ENCODE results near the gene ZNF646. TPM values are rescaled to one million over a fixed set of nuclear protein-coding genes. Genes with fewer than 3 reads are reported as not detected.
A peak's percentile ranks its signal among the peaks of the same experiment; 100 is the strongest.

Gene ZNF646
- total RNA-seq, 4 donors from 2014 or later, result 13.3 to 20.1 (median 17.7) TPM

GRCh38 chr16:31111881-31112466, 37.8 kb downstream of the ZNF646 start:
- Histone ChIP-seq H3K4me3 (replicated peaks in 1 of 3) (no peak overlapping the region), H3K27me3 (no peaks in the 10 kb centered on the region), H3K4me1 (peaks cover 13 to 14% of the 10 kb centered on the region in 2 donors), H3K36me3 (peaks cover 17 to 23% of the 10 kb centered on the region in 2 donors), H3K9me3 (no peaks in the 10 kb centered on the region), H3K27ac (no peak overlapping the region)
- intact Hi-C loops (cut with DNase I), result no loop called here
- 90 to 95% methylated on average over 18 to 19 of the region's 23 CpGs for WGBS, 2 donors
- no peak for DNase-seq
- TF ChIP-seq POLR2A (IDR thresholded peaks at IDR 0.05), result no peak
- no peak for TF ChIP-seq CTCF (IDR thresholded peaks at IDR 0.05)

- 82 to 96% methylated on average over 2 of the region's 2 CpGs for WGBS, 2 donors
- no peak for DNase-seq
- no peaks in the 10 kb centered on the region for H3K9me3 ChIP-seq
- no peak overlapping the region for H3K4me3 ChIP-seq (replicated peaks in 1 of 3)
- H3K36me3 ChIP-seq, result peaks cover 17 to 23% of the 10 kb centered on the region in 2 donors
- TF ChIP-seq POLR2A (IDR thresholded peaks at IDR 0.05) (no peak), CTCF (IDR thresholded peaks at IDR 0.05) (no peak)
- H3K4me1 ChIP-seq, result peaks cover 13 to 15% of the 10 kb centered on the region in 2 donors
- peak overlapping the region in 1 of 3 donors; percentile 30 for H3K27ac ChIP-seq
- H3K27me3 ChIP-seq, result no peaks in the 10 kb centered on the region
- intact Hi-C loops (cut with DNase I), result no loop called here
Observed at GRCh38 chr16:31112711-31113110, 38.5 kb downstream of the ZNF646 start.

GRCh38 chr16:31113121-31114120, 39.2 kb downstream of the ZNF646 start:
- peaks cover 11 to 17% of the 10 kb centered on the region in 2 donors for H3K4me1 ChIP-seq
- H3K27ac ChIP-seq, result peak overlapping the region in 1 of 3 donors; percentile 30
- DNase-seq, result no peak
- intact Hi-C loops (cut with DNase I), result no loop called here
- 79% methylated on average over 3 to 5 of the region's 5 CpGs for WGBS, 2 donors
- H3K36me3 ChIP-seq, result peaks cover 17 to 23% of the 10 kb centered on the region in 2 donors
- no peak for TF ChIP-seq POLR2A (IDR thresholded peaks at IDR 0.05)
- TF ChIP-seq CTCF (IDR thresholded peaks at IDR 0.05), result no peak
- no peak overlapping the region for H3K4me3 ChIP-seq (replicated peaks in 1 of 3)
- no peaks in the 10 kb centered on the region for H3K9me3 ChIP-seq
- H3K27me3 ChIP-seq, result no peaks in the 10 kb centered on the region

GRCh38 chr16:31114468-31114867, 40.2 kb downstream of the ZNF646 start:
- Histone ChIP-seq H3K27me3 (no peaks in the 10 kb centered on the region), H3K4me3 (replicated peaks in 1 of 3) (no peak overlapping the region), H3K9me3 (no peaks in the 10 kb centered on the region), H3K36me3 (peaks cover 17 to 28% of the 10 kb centered on the region in 2 donors), H3K27ac (no peak overlapping the region), H3K4me1 (peaks cover 13 to 19% of the 10 kb centered on the region in 2 donors)
- TF ChIP-seq POLR2A (IDR thresholded peaks at IDR 0.05) (no peak), CTCF (IDR thresholded peaks at IDR 0.05) (no peak)
- DNase-seq, result no peak
- WGBS, 2 donors, result 89 to 96% methylated on average over 8 of the region's 8 CpGs
- intact Hi-C loops (cut with DNase I), result no loop called here

Measured in thyroid gland (tissue), 4 donors.